K562 (cell line): Measurements from ENCODE around the gene MARS1. TPM values are rescaled to one million over a fixed set of nuclear protein-coding genes. Genes with fewer than 3 reads are reported as not detected.

ENCODE experiments used
- ATAC-seq: fragments of 200-7000 bp; cut with Tn5 transposase; 3 replicates; pipeline ENCODE4 v1.9.1; 2020; ENCODE audit warnings: moderate library complexity
- BruUV-seq: library from RNA; stranded (reverse); fragments of 400-500 nt; replicated peaks from 2 replicates; lab custom pipeline; 2021; lab: Mats Ljungman, UMichigan
- CTCF ChIA-PET: fragments of 300-600 bp; formaldehyde crosslinking; extraction: SDS; loops from one replicate; lab custom pipeline; 2021; ENCODE audit warnings: low intra/inter-chr PET ratio; lab: Yijun Ruan, JAX
- POLR2A ChIA-PET: fragments of 300-600, 350-650 bp; sonication (Branson Sonifier 250); formaldehyde crosslinking; extraction: SDS; loops from one replicate; lab custom pipeline; 2021; ENCODE audit warnings: antibody characterized with exemption, inconsistent platforms; lab: Yijun Ruan, JAX
- DNase-seq, 4 experiments: peaks; one replicate each; pipeline versions ENCODE4 v3.0.0 to v3.0.0-alpha.2; 2011 to 2018; ENCODE audit warnings: low spot score in 3 of 4, mixed read lengths in 3 of 4; ENCODE audit errors: extremely low read depth in 1 of 4
- FAIRE-seq: peaks from 2 replicates; lab custom pipeline; 2011; peaks lifted over from hg19 to GRCh38; lab: Jason Lieb, UNC
- H2AFZ ChIP-seq: 2 replicates; pipeline ENCODE4 v1.6.0; 2011; ENCODE audit warnings: low read depth, low read length, control low read depth, inconsistent platforms
- H3K27ac ChIP-seq: fragments of 200-600 bp; 3 replicates; pipeline ENCODE4 v1.8.0; 2011; ENCODE audit warnings: low read depth, mild to moderate bottlenecking, control low read depth, inconsistent platforms, low read length, moderate library complexity, mixed read lengths; ENCODE audit errors: extremely low read depth
- H3K27me3 ChIP-seq, 2 experiments: fragments of 300-600 bp in 1 of 2; 2 replicates in 1 of 2; 3 replicates in 1 of 2; pipeline versions ENCODE4 v1.6.0 to v1.8.0; 2011; ENCODE audit warnings: inconsistent platforms in 2 of 2, low read length in 2 of 2, mild to moderate bottlenecking in 1 of 2, mixed read lengths in 1 of 2, moderate library complexity in 1 of 2; ENCODE audit not compliant: control insufficient read depth in 2 of 2, insufficient read depth in 2 of 2
- H3K36me3 ChIP-seq: fragments of 300-600 bp; 3 replicates; pipeline ENCODE4 v1.8.0; 2011; ENCODE audit warnings: mild to moderate bottlenecking, low read length, inconsistent platforms; ENCODE audit not compliant: control insufficient read depth, insufficient read depth
- H3K4me1 ChIP-seq, 2 experiments: fragments of 200-600 bp in 1 of 2; replicated peaks in 1 of 2; 2 replicates in 1 of 2; 3 replicates in 1 of 2; pipeline versions ENCODE4 v1.5.1 to v1.8.0; 2011; ENCODE audit warnings: inconsistent platforms in 2 of 2, low read length in 2 of 2, mild to moderate bottlenecking in 1 of 2, mixed read lengths in 1 of 2, moderate library complexity in 1 of 2; ENCODE audit not compliant: control insufficient read depth in 2 of 2, insufficient read depth in 2 of 2
- H3K4me2 ChIP-seq: 2 replicates; pipeline ENCODE4 v1.6.1; 2011; ENCODE audit warnings: low read length, control low read depth, inconsistent platforms, mixed read lengths; ENCODE audit not compliant: insufficient read depth
- H3K4me3 ChIP-seq: fragments of 200-600 bp; sonication (generic), shearing (Covaris generic); 2 replicates; pipeline ENCODE4 v1.5.1; 2016; ENCODE audit warnings: control low read depth, inconsistent platforms
- H3K79me2 ChIP-seq: fragments of 200-600 bp; 3 replicates; pipeline ENCODE4 v1.8.0; 2011; ENCODE audit warnings: low read length, inconsistent platforms; ENCODE audit not compliant: control insufficient read depth, insufficient read depth
- H3K9ac ChIP-seq, 2 experiments: 2 replicates each; pipeline versions ENCODE4 v1.6.0 to v1.6.1; 2011; ENCODE audit warnings: low read depth in 2 of 2, low read length in 2 of 2, control low read depth in 1 of 2, inconsistent platforms in 1 of 2, mild to moderate bottlenecking in 1 of 2, mixed read lengths in 1 of 2; ENCODE audit not compliant: insufficient read depth in 1 of 2
- H3K9me1 ChIP-seq: one replicate; pipeline ENCODE4 v1.6.0; 2011; ENCODE audit warnings: inconsistent platforms, mild to moderate bottlenecking, low read length, moderate library complexity; ENCODE audit not compliant: control insufficient read depth, insufficient read depth
- H3K9me3 ChIP-seq: replicated peaks from 2 replicates; pipeline ENCODE4 v1.5.1; 2011; ENCODE audit warnings: low read depth, low read length, inconsistent platforms; ENCODE audit not compliant: control insufficient read depth, insufficient read depth
- H4K20me1 ChIP-seq: replicated peaks from 2 replicates; pipeline ENCODE4 v1.6.1; 2011; ENCODE audit warnings: low read length, inconsistent platforms, mixed read lengths; ENCODE audit not compliant: control insufficient read depth, insufficient read depth
- ARNT ChIP-seq, 2 experiments: fragments of 450-650 bp; IDR thresholded peaks; 2 replicates each; pipeline ENCODE4 v1.6.1; 2016; ENCODE audit warnings: mild to moderate bottlenecking in 1 of 2
- CC2D1A ChIP-seq: fragments of 450-650 bp; IDR thresholded peaks from 2 replicates; pipeline ENCODE4 v1.6.1; 2017; ENCODE audit warnings: mild to moderate bottlenecking
- ELF2 ChIP-seq: fragments of 250-450 bp; sonication (Bioruptor Pico); IDR thresholded peaks from 2 replicates; pipeline ENCODE4 v1.5.0; 2021; ENCODE audit warnings: mild to moderate bottlenecking
- EZH2 ChIP-seq: IDR thresholded peaks from 2 replicates; pipeline ENCODE4 v1.6.1; 2012; ENCODE audit warnings: low read depth, mild to moderate bottlenecking, inconsistent platforms, low read length, borderline replicate concordance
- GTF2A2 ChIP-seq: IDR thresholded peaks from 2 replicates; pipeline ENCODE4 v1.6.1; 2016; ENCODE audit warnings: mild to moderate bottlenecking, missing genetic modification characterization, missing compliant biosample characterization
- HEY1 ChIP-seq: fragments of 250-450 bp; sonication (Bioruptor Pico); IDR thresholded peaks from 2 replicates; pipeline ENCODE4 v1.5.0; 2020; ENCODE audit warnings: mild to moderate bottlenecking, moderate library complexity, borderline replicate concordance
- OTX1 ChIP-seq: fragments of 450-650 bp; formaldehyde crosslinking; IDR thresholded peaks from 2 replicates; pipeline ENCODE4 v1.4.0; 2022; ENCODE audit warnings: mild to moderate bottlenecking
- PTRF ChIP-seq: fragments of 450-650 bp; IDR thresholded peaks from 2 replicates; pipeline ENCODE4 v1.6.1; 2016; ENCODE audit warnings: mild to moderate bottlenecking, missing genetic modification characterization, missing compliant biosample characterization
- SETDB1 ChIP-seq: IDR thresholded peaks from one replicate; pipeline ENCODE4 v1.6.1; 2012; ENCODE audit warnings: low read length, control low read depth, inconsistent platforms
- SMARCB1 ChIP-seq: IDR thresholded peaks from 2 replicates; pipeline ENCODE4 v1.6.1; 2011; ENCODE audit warnings: improper control_type of control experiment, low read depth; ENCODE audit not compliant: insufficient read length
- TAL1 ChIP-seq: fragments of 450-650 bp; IDR thresholded peaks from 2 replicates; pipeline ENCODE4 v1.6.1; 2016; ENCODE audit warnings: mild to moderate bottlenecking
- ZNF140 ChIP-seq: fragments of 250-450 bp; sonication (Bioruptor Pico); IDR thresholded peaks from 2 replicates; pipeline ENCODE4 v1.8.0; 2021; ENCODE audit warnings: moderate library complexity, mild to moderate bottlenecking, inconsistent platforms
- ZNF347 ChIP-seq: fragments of 450-650 bp; formaldehyde crosslinking; IDR thresholded peaks from 2 replicates; pipeline ENCODE4 v1.4.0; 2020; ENCODE audit warnings: low read depth, mild to moderate bottlenecking, moderate library complexity
- ZNF780A ChIP-seq: fragments of 250-450 bp; sonication (Bioruptor Pico); IDR thresholded peaks from 2 replicates; pipeline ENCODE4 v1.5.0; 2021; ENCODE audit warnings: mild to moderate bottlenecking
- WGBS: fragments of 100-300 bp; shearing (Covaris generic); methylation state at CpG from one replicate; pipeline ENCODE4 v1.1.6; 2016; ENCODE audit warnings: low coverage, mixed read lengths; ENCODE audit not compliant: insufficient coverage; ENCODE audit errors: missing lambda C conversion rate; 5-methylcytosine and 5-hydroxymethylcytosine counted together
- in situ Hi-C: fragments of 300-500 bp; cut with MboI; formaldehyde crosslinking; loops from 4 replicates; pipeline ENCODE4 v1.15.0; 2018; ENCODE audit warnings: inconsistent platforms, mixed read lengths
- intact Hi-C: fragments of 100-400 bp; cut with micrococcal nuclease; formaldehyde crosslinking; loops from 2 replicates; pipeline ENCODE4 v1.14.2; 2022
- polyA plus RNA-seq, 8 experiments: library from polyadenylated mRNA; depleted of rRNA in 4 of 8; stranded (reverse) in 5 of 8; unstranded in 3 of 8; fragments of >200 nt; fragmentation: Nextera tagmentation in 2 of 8; fragmentation: Illumina TruSeq in 1 of 8; extraction: Ambion mirVana in 2 of 8; extraction: Trizol in 1 of 8; gene quantifications; 2 replicates each; pipeline versions ENCODE4 v1.2.1 to v1.2.3, GENCODE V29; 2011 to 2014; ENCODE audit warnings: inconsistent platforms in 1 of 8, missing spikeins in 1 of 8
- total RNA-seq, 7 experiments: library from RNA; depleted of rRNA in 6 of 7; stranded (reverse); fragments of >200 nt in 6 of 7; fragmentation: Illumina TruSeq in 2 of 7; extraction: Trizol in 2 of 7; gene quantifications; 2 replicates each; pipeline versions ENCODE4 v1.2.1 to v1.2.3, GENCODE V29; 2011 to 2021; ENCODE audit warnings: low replicate concordance in 1 of 7
- TF ChIP-seq, protein P1 (sequence below): fragments of 250-450 bp; sonication (Bioruptor Pico); IDR thresholded peaks from 2 replicates; pipeline ENCODE4 v1.4.0; 2020; ENCODE audit warnings: mild to moderate bottlenecking, moderate library complexity

MARS1 gene
- total and polyA plus RNA-seq, 9 of the 15 experiments (the other 6 are each of a cell fraction or from before 2014, with no cell fraction given): 117 to 382 (median 220) TPM

DNA sequence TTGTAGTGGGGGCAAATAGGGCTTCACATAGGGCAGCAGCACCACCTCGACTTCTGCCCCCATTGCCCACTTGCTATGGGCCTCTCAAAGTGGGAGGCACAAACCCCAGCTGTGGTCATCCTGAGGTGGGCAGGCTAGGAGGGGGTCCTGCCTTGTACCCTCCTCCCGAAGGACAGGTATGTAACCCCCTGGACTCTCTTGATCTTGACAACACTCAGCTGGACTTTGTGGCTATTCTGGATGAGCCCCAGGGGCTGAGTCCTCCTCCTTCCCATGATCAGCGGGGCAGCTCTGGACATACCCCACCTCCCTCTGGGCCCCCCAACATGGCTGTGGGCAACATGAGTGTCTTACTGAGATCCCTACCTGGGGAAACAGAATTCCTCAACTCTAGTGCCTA, 16.2 kb upstream of the MARS1 start (continued):
- TF ChIP-seq GTF2A2 (tag) (no peak), TAL1 (no peak), ZNF347 (no peak), HEY1 (CRISPR knock-in tag) (no peak)

DNA sequence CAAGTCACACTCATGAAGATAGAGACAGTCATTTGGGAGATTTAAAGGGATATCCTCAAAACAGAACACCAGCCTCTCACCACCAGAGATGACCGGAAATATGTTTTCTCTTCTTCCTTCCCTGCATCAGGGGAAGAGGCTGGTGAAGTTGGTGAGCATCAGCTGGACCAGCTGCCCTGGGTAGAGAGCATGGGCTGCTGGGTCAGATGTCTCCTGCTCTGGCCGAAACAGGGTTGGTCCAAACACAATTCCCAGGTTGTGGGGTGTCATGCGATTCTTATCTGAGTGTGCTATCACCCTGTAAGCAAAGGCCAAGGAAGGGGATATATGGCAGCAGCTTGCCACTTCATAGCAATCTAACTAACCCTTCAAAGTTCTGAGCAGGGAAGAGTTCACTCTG, 15.5 kb upstream of the MARS1 start:
- ATAC-seq: no peak
- no TSS peak for BruUV-seq
- peaks cover 11 to 35% of the 10 kb centered on the region in 2 experiments; a peak in 4 of 5 replicates for H3K27me3 ChIP-seq
- H3K4me2 ChIP-seq: no peak overlapping the region
- 9% methylated on average over 3 of the region's 3 CpGs for WGBS
- no peak for DNase-seq
- no peaks in the 10 kb centered on the region for H3K9me1 ChIP-seq
- in situ Hi-C loops (no loop called here), intact Hi-C loops (no loop called here)
- no peaks in the 10 kb centered on the region for H4K20me1 ChIP-seq
- POLR2A ChIA-PET: interaction anchor here (0.7 to 1.1 kb wide), 3 partner anchors 8 to 10 kb away, joined by 3 to 4 read pairs (median 4); no protein-coding TSS in a partner anchor
- no peaks in the 10 kb centered on the region for H3K79me2 ChIP-seq
- CTCF ChIA-PET: no interaction called here
- H3K4me3 ChIP-seq: no peak overlapping the region
- TF ChIP-seq ELF2: no peak
- no peak for TF ChIP-seq EZH2
- no peak for TF ChIP-seq SETDB1
- no peak for TF ChIP-seq ARNT (IDR thresholded peaks at IDR 0.05)
- TF ChIP-seq ZNF780A (CRISPR knock-in tag): no peak
- TF ChIP-seq, protein P1, sequence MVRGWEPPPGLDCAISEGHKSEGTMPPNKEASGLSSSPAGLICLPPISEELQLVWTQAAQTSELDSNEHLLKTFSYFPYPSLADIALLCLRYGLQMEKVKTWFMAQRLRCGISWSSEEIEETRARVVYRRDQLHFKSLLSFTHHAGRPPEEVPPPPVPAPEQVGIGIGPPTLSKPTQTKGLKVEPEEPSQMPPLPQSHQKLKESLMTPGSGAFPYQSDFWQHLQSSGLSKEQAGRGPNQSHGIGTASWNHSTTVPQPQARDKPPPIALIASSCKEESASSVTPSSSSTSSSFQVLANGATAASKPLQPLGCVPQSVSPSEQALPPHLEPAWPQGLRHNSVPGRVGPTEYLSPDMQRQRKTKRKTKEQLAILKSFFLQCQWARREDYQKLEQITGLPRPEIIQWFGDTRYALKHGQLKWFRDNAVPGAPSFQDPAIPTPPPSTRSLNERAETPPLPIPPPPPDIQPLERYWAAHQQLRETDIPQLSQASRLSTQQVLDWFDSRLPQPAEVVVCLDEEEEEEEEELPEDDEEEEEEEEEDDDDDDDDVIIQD (CRISPR knock-in tag): no peak
- no peak for TF ChIP-seq ZNF140
- no peak for TF ChIP-seq PTRF
- TF ChIP-seq OTX1 (CRISPR knock-in tag): no peak
- TF ChIP-seq CC2D1A: no peak
- no peak for TF ChIP-seq SMARCB1
- no peak overlapping the region for H3K27ac ChIP-seq
- H3K9me3 ChIP-seq: no peaks in the 10 kb centered on the region
- no peak overlapping the region for H3K9ac ChIP-seq
- H2AFZ ChIP-seq: no peak overlapping the region
- H3K4me1 ChIP-seq: peaks cover 26 to 38% of the 10 kb centered on the region in 2 experiments
- no peak for FAIRE-seq
- no peaks in the 10 kb centered on the region for H3K36me3 ChIP-seq
